ENCODE results near the gene IFI27.

The IFI27 gene

GRCh38 chr14:94158239-94158883, 47.8 kb downstream of the IFI27 start:
- Histone ChIP-seq H3K9me3 (no peaks in the 10 kb centered on the region), H3K27me3 (peaks cover 0 to 20% of the 10 kb centered on the region in 2 donors), H3K4me1 (no peaks in the 10 kb centered on the region), H3K27ac (no peak overlapping the region), H3K4me3 (no peak overlapping the region), H3K36me3 (no peaks in the 10 kb centered on the region)
- TF ChIP-seq, protein P1, sequence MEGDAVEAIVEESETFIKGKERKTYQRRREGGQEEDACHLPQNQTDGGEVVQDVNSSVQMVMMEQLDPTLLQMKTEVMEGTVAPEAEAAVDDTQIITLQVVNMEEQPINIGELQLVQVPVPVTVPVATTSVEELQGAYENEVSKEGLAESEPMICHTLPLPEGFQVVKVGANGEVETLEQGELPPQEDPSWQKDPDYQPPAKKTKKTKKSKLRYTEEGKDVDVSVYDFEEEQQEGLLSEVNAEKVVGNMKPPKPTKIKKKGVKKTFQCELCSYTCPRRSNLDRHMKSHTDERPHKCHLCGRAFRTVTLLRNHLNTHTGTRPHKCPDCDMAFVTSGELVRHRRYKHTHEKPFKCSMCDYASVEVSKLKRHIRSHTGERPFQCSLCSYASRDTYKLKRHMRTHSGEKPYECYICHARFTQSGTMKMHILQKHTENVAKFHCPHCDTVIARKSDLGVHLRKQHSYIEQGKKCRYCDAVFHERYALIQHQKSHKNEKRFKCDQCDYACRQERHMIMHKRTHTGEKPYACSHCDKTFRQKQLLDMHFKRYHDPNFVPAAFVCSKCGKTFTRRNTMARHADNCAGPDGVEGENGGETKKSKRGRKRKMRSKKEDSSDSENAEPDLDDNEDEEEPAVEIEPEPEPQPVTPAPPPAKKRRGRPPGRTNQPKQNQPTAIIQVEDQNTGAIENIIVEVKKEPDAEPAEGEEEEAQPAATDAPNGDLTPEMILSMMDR (IDR thresholded peaks at IDR 0.05): no peak
- intact Hi-C loops (cut with DNase I; ENCODE audit: low total_unique reads): no loop called here
- no peak for DNase-seq

DNA sequence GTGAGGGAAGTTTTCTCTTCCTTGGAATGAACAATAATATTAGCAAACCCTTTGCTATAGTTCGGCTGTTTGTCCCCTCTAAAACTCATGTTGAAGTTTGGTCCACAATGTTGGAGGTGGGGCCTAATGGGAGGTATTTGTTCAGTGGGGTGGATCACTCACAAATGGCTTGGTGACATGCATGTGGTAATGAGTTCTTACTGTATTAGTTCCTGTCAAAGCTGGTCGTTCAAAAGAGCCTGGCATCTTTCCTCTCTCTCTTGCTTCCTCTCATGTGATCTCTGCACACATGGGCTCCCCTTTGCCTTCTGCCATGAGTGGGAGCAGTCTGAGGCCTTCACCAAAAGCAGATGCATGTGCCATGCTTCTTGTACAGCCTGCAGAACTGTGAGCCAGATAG, 50.5 kb downstream of the IFI27 start:
- H3K27me3 ChIP-seq: peaks cover 0 to 36% of the 10 kb centered on the region in 2 donors
- no peak overlapping the region for H3K27ac ChIP-seq
- intact Hi-C loops (cut with DNase I; ENCODE audit: low total_unique reads): no loop called here
- no peaks in the 10 kb centered on the region for H3K9me3 ChIP-seq
- TF ChIP-seq, protein P1 (IDR thresholded peaks at IDR 0.05): no peak
- no peak overlapping the region for H3K4me3 ChIP-seq
- no peaks in the 10 kb centered on the region for H3K36me3 ChIP-seq
- H3K4me1 ChIP-seq: peaks cover 0 to 3% (median 0%) of the 10 kb centered on the region in 4 donors
- DNase-seq: no peak

DNA sequence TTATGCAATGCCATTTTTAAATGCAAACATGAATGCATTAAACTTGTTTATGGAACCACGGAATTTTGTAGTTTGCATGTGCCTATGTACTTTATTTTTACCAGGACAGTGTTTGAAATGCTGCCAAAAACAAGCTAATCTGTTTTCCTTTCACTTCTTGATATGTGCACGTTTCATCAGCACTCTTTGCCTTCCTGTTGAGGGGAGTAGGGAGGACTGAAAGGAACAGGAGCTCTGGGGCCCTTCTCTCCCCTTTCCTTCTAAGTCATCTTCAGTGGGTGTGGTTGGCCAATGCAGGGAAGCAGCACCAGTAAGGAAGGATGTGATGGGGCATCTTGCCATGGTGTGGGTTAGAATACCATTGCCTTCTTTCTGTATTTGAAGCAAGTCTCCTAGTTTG, 51.4 kb downstream of the IFI27 start:
- intact Hi-C loops (cut with DNase I; ENCODE audit: low total_unique reads): no loop called here
- Histone ChIP-seq H3K4me3 (no peak overlapping the region), H3K4me1 (peaks cover 0 to 3% (median 0%) of the 10 kb centered on the region in 4 donors), H3K36me3 (no peaks in the 10 kb centered on the region), H3K27ac (no peak overlapping the region), H3K27me3 (peaks cover 0 to 36% of the 10 kb centered on the region in 2 donors), H3K9me3 (no peaks in the 10 kb centered on the region)
- TF ChIP-seq, protein P1 (IDR thresholded peaks at IDR 0.05): no peak
- no peak for DNase-seq

- no peaks in the 10 kb centered on the region for H3K9me3 ChIP-seq
- intact Hi-C loops (cut with DNase I; ENCODE audit: low total_unique reads): no loop called here
- DNase-seq: no peak
- peaks cover 0 to 36% of the 10 kb centered on the region in 2 donors for H3K27me3 ChIP-seq
- H3K4me1 ChIP-seq: peaks cover 0 to 3% (median 0%) of the 10 kb centered on the region in 4 donors
- TF ChIP-seq, protein P1 (IDR thresholded peaks at IDR 0.05): no peak
- H3K4me3 ChIP-seq: no peak overlapping the region
- H3K36me3 ChIP-seq: no peaks in the 10 kb centered on the region
- H3K27ac ChIP-seq: no peak overlapping the region
Observed at GRCh38 chr14:94162466-94162865, 51.9 kb downstream of the IFI27 start.

DNA sequence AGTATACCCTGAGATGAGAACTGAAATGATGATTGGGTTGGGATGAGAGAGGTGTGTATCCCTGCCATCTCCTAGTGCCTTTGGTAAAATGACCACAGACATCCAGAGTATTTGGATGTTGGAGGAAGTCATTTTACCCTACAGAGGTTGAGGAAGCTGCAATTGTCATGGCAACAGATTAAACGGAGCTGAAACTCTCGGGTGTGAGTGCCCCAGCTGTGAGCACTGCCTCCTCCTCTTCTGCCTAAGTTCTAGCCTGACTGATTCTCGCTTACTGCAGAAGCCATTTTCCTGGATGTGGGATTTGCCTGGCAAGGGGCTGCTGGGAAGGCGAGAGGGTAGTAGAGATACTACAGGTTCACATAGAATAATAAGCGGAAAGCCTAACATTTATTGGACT, 53.3 kb downstream of the IFI27 start:
- H3K4me3 ChIP-seq: no peak overlapping the region
- no peak for DNase-seq
- intact Hi-C loops (cut with DNase I; ENCODE audit: low total_unique reads): no loop called here

More for the DNA sequence above, 53.3 kb downstream of the IFI27 start:
- Histone ChIP-seq H3K9me3 (no peaks in the 10 kb centered on the region), H3K27me3 (peaks cover 0 to 30% of the 10 kb centered on the region in 2 donors), H3K4me1 (peaks cover 0 to 3% (median 0%) of the 10 kb centered on the region in 4 donors), H3K27ac (no peak overlapping the region), H3K36me3 (no peaks in the 10 kb centered on the region)
- TF ChIP-seq, protein P1 (IDR thresholded peaks at IDR 0.05): no peak
